Parathyroid adenoma (tissue), 2 donors: ENCODE measurements around the gene EXOSC3.

Source experiments
- H2AFZ ChIP-seq: fragments of 300-600 bp; sonication (generic); one replicate; pipeline ENCODE4 v1.7.0; 2017; ENCODE audit warnings: antibody characterized with exemption, mild to moderate bottlenecking
- H3K27ac ChIP-seq: fragments of 300-600 bp; sonication (generic); one replicate; pipeline ENCODE4 v1.7.0; 2017
- H3K27me3 ChIP-seq: fragments of 300-600 bp; sonication (generic); one replicate; pipeline ENCODE4 v1.7.0; 2017; ENCODE audit warnings: low read length; ENCODE audit not compliant: control insufficient read depth, insufficient read depth
- H3K36me3 ChIP-seq: fragments of 300-600 bp; sonication (generic); one replicate; pipeline ENCODE4 v1.7.0; 2017; ENCODE audit warnings: low read length; ENCODE audit not compliant: control insufficient read depth, insufficient read depth
- H3K4me1 ChIP-seq: fragments of 300-600 bp; sonication (generic); one replicate; pipeline ENCODE4 v1.7.0; 2017; ENCODE audit warnings: control low read depth
- H3K4me2 ChIP-seq: fragments of 300-600 bp; sonication (generic); one replicate; pipeline ENCODE4 v1.7.0; 2017; ENCODE audit warnings: low read length
- H3K4me3 ChIP-seq: fragments of 300-600 bp; sonication (generic); one replicate; pipeline ENCODE4 v1.7.0; 2017; ENCODE audit warnings: low read depth, low read length
- H3K79me2 ChIP-seq: fragments of 300-600 bp; sonication (generic); one replicate; pipeline ENCODE4 v1.7.0; 2017; ENCODE audit warnings: control low read depth
- H3K9ac ChIP-seq: fragments of 300-600 bp; sonication (generic); one replicate; pipeline ENCODE4 v1.7.0; 2017; ENCODE audit warnings: mild to moderate bottlenecking
- H3K9me3 ChIP-seq: fragments of 300-600 bp; sonication (generic); one replicate; pipeline ENCODE4 v1.7.0; 2017; ENCODE audit warnings: low read length; ENCODE audit not compliant: control insufficient read depth
- TF ChIP-seq, protein P1 (sequence below): fragments of 300-600 bp; sonication (generic); IDR thresholded peaks from one replicate; pipeline ENCODE4 v1.7.0; 2017; ENCODE audit warnings: antibody characterized with exemption, mild to moderate bottlenecking
- donor health status: primary hyperparathyroidism.

The EXOSC3 gene

GRCh38 chr9:37747271-37747753 lies 37.6 kb downstream of the EXOSC3 start:
- no peaks in the 10 kb centered on the region for H3K9me3 ChIP-seq
- no peaks in the 10 kb centered on the region for H3K27me3 ChIP-seq
- H2AFZ ChIP-seq, result peak overlapping the region; percentile 5
- H3K36me3 ChIP-seq, result no peaks in the 10 kb centered on the region
- H3K9ac ChIP-seq, result no peak overlapping the region
- no peak overlapping the region for H3K4me3 ChIP-seq
- H3K4me2 ChIP-seq, result no peak overlapping the region
- no peak overlapping the region for H3K27ac ChIP-seq
- TF ChIP-seq, protein P1, sequence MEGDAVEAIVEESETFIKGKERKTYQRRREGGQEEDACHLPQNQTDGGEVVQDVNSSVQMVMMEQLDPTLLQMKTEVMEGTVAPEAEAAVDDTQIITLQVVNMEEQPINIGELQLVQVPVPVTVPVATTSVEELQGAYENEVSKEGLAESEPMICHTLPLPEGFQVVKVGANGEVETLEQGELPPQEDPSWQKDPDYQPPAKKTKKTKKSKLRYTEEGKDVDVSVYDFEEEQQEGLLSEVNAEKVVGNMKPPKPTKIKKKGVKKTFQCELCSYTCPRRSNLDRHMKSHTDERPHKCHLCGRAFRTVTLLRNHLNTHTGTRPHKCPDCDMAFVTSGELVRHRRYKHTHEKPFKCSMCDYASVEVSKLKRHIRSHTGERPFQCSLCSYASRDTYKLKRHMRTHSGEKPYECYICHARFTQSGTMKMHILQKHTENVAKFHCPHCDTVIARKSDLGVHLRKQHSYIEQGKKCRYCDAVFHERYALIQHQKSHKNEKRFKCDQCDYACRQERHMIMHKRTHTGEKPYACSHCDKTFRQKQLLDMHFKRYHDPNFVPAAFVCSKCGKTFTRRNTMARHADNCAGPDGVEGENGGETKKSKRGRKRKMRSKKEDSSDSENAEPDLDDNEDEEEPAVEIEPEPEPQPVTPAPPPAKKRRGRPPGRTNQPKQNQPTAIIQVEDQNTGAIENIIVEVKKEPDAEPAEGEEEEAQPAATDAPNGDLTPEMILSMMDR, result peak; percentile 72
- no peaks in the 10 kb centered on the region for H3K79me2 ChIP-seq
- H3K4me1 ChIP-seq, result no peaks in the 10 kb centered on the region

- no peaks in the 10 kb centered on the region for H3K36me3 ChIP-seq
- no peaks in the 10 kb centered on the region for H3K79me2 ChIP-seq
- H3K27me3 ChIP-seq, result no peaks in the 10 kb centered on the region
- no peak overlapping the region for H3K9ac ChIP-seq
- no peak overlapping the region for H3K4me2 ChIP-seq
- H3K27ac ChIP-seq, result no peak overlapping the region
- H3K4me3 ChIP-seq, result no peak overlapping the region
- H3K9me3 ChIP-seq, result no peaks in the 10 kb centered on the region
- TF ChIP-seq, protein P1, result no peak
- peak overlapping the region; percentile 5 for H2AFZ ChIP-seq
- no peaks in the 10 kb centered on the region for H3K4me1 ChIP-seq
Observed at GRCh38 chr9:37746448-37747270, 38.2 kb downstream of the EXOSC3 start.

- Histone ChIP-seq H3K4me3 (no peak overlapping the region), H3K36me3 (no peaks in the 10 kb centered on the region), H3K79me2 (no peaks in the 10 kb centered on the region), H3K27me3 (no peaks in the 10 kb centered on the region), H2AFZ (no peak overlapping the region), H3K4me1 (no peaks in the 10 kb centered on the region), H3K27ac (no peak overlapping the region), H3K9me3 (no peaks in the 10 kb centered on the region), H3K9ac (no peak overlapping the region), H3K4me2 (no peak overlapping the region)
- TF ChIP-seq, protein P1, result no peak
Observed at GRCh38 chr9:37745970-37746369, 38.9 kb downstream of the EXOSC3 start.

DNA sequence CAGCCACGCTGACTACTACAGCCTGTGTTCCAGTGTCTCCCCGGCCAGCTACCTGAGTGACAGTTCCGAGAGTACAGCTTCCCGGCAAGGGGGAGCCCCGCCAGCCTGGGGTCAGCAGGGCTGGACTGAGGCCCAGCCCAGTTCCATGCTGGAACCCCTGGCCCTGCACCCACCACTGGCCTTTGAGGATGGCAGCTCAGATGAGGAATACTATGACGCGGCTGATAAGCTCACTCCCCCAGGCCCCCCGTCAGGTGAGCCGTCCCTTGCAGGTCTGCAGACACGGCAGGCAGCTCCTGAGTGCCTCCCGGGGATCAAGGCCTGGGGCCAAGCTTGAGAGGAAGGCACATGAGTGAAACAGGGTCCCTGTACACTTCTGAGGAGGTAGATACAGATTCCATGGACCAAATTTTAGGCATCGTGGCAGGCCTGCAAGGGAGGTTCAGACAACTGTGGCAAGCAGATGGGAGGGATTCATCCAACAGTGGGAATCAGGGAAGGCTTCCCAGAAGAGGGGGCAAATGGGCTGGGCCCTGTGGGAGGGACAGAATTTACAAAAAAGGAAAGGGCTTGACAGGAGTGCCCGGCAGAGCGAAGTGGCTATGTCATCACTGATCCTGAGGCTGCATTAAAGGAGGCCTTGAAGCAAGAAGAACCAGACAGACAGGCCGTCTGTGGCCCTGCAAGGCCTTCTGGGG lies 44.1 kb downstream of the EXOSC3 start:
- Histone ChIP-seq H3K79me2 (no peaks in the 10 kb centered on the region), H3K4me3 (no peak overlapping the region), H2AFZ (no peak overlapping the region), H3K36me3 (no peaks in the 10 kb centered on the region), H3K9ac (no peak overlapping the region), H3K27ac (no peak overlapping the region), H3K4me2 (no peak overlapping the region), H3K4me1 (no peaks in the 10 kb centered on the region), H3K9me3 (no peaks in the 10 kb centered on the region), H3K27me3 (no peaks in the 10 kb centered on the region)
- TF ChIP-seq, protein P1, result no peak
